ENCODE results near the gene GTPBP6. TPM values are rescaled to one million over a fixed set of nuclear protein-coding genes. Genes with fewer than 3 reads are reported as not detected.
"Not testable (repeated sequence)": the region's sequence is repeated elsewhere in the genome, so short reads cannot be mapped to it uniquely, and the experiment has no call there.

GTPBP6 gene
- total RNA-seq, 5 donors from 2014 or later (not counting 1 experiment from before 2014, with no cell fraction given) = 58.8 to 112 (median 111) TPM

- Histone ChIP-seq H3K36me3 (ENCODE audit: control insufficient read depth in 2 of 2, extremely low read depth in 1 of 2, insufficient read depth in 1 of 2, low read length in 1 of 2) (peaks cover 9 to 12% of the 10 kb centered on the region in 2 donors), H3K27ac (ENCODE audit: low read length) (no peak overlapping the region), H3K4me3 (ENCODE audit: control insufficient read depth in 1 of 2, extremely low read depth in 1 of 2, low read length in 1 of 2) (no peak overlapping the region), H3K4me1 (ENCODE audit: control insufficient read depth in 1 of 2, extremely low read depth in 1 of 2, insufficient read depth in 2 of 2, low read length in 2 of 2) (peaks cover 0 to 17% of the 10 kb centered on the region in 2 experiments), H3K27me3 (replicated peaks in 1 of 2; ENCODE audit: control insufficient read depth in 2 of 2, extremely low read depth in 1 of 2, insufficient read depth in 2 of 2, low read length in 1 of 2) (peaks cover 0 to 32% of the 10 kb centered on the region in 2 experiments), H3K9me3 (no peaks in the 10 kb centered on the region)
- H3K27me3 Mint-ChIP-seq = peaks cover 0 to 2% of the 10 kb centered on the region in 2 donors
- H3K4me1 Mint-ChIP-seq = peaks cover 0 to 3% (median 0%) of the 10 kb centered on the region in 3 donors
- no peak for DNase-seq
- H3K27ac Mint-ChIP-seq = no peak overlapping the region
- CTCF ChIA-PET = no interaction called here
- no peak overlapping the region for H3K4me3 Mint-ChIP-seq
- POLR2A ChIA-PET = no interaction called here
- peaks cover 24% of the 10 kb centered on the region for H3K36me3 Mint-ChIP-seq
- H3K9me3 Mint-ChIP-seq = no peaks in the 10 kb centered on the region
- WGBS (ENCODE audit: insufficient coverage) = 96% methylated on average over 32 of the region's 33 CpGs
- ATAC-seq (replicated peaks in 1 of 4) = no peak
Observed at GRCh38 chrX:332916-333610, 14.5 kb upstream of the GTPBP6 start.

GRCh38 chrX:332496-332860 lies 13.9 kb upstream of the GTPBP6 start:
- H3K4me3 Mint-ChIP-seq = no peak overlapping the region
- DNase-seq = no peak
- peaks cover 0 to 2% of the 10 kb centered on the region in 2 donors for H3K27me3 Mint-ChIP-seq

DNA sequence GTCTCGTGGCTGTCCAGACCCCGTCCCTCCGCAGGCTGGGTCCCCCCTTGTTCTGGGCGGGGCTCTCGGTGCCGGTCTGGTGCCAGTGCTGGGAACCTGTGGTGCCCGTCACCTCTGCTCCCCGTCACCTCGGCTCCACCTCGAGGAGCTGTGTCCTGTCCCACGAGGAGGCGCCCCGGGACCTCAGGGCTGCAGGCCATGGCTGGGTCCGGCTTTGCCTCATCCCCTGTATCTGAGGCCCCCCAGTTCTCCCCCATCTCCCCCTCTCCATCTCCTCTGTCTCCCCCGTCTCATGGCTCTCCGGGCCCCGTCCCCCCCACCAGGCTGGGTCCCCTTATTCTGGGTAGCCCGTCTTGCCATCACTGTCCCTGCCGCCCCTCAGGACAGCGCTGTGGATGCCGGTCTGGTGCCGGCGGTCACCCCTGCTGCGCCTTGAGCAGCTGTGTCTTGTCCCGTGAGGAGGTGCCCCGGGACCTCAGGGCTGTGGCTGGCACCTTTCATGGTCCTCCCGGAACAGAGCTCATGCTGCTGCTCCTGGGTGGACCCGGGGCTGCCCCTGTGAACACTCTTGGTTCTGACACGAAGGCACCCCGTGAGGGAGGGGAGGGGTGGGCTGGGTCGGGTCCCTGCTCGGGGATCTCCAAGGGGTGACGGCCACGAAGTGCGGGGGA lies 13.4 kb upstream of the GTPBP6 start:
- Histone ChIP-seq H3K36me3 (ENCODE audit: control insufficient read depth in 2 of 2, extremely low read depth in 1 of 2, insufficient read depth in 1 of 2, low read length in 1 of 2) (peaks cover 4 to 6% of the 10 kb centered on the region in 2 donors), H3K27ac (ENCODE audit: low read length) (no peak overlapping the region), H3K4me3 (ENCODE audit: control insufficient read depth in 1 of 2, extremely low read depth in 1 of 2, low read length in 1 of 2) (peak overlapping the region; percentile 7 to 32), H3K4me1 (ENCODE audit: control insufficient read depth in 1 of 2, extremely low read depth in 1 of 2, insufficient read depth in 2 of 2, low read length in 2 of 2) (peaks cover 0 to 17% of the 10 kb centered on the region in 2 experiments), H3K9me3 (no peaks in the 10 kb centered on the region), H3K27me3 (replicated peaks in 1 of 2; ENCODE audit: control insufficient read depth in 2 of 2, extremely low read depth in 1 of 2, insufficient read depth in 2 of 2, low read length in 1 of 2) (peaks cover 0 to 32% of the 10 kb centered on the region in 2 experiments)
- no peak for DNase-seq
- ChIA-PET CTCF (no interaction called here), POLR2A (no interaction called here)
- Mint-ChIP-seq H3K9me3 (no peaks in the 10 kb centered on the region), H3K27me3 (peaks cover 0 to 2% of the 10 kb centered on the region in 2 donors), H3K4me3 (peak overlapping the region in 1 of 3 donors; percentile 66), H3K4me1 (peaks cover 0 to 3% (median 0%) of the 10 kb centered on the region in 3 donors), H3K36me3 (peaks cover 15% of the 10 kb centered on the region), H3K27ac (no peak overlapping the region)
- WGBS (ENCODE audit: insufficient coverage) = 63% methylated on average over 30 of the region's 35 CpGs
- ATAC-seq (replicated peaks in 1 of 4) = no peak

More at GRCh38 chrX:332496-332860, 13.9 kb upstream of the GTPBP6 start:
- ATAC-seq (replicated peaks in 1 of 4) = no peak
- peaks cover 0 to 32% of the 10 kb centered on the region in 2 experiments for H3K27me3 ChIP-seq (replicated peaks in 1 of 2; ENCODE audit: control insufficient read depth in 2 of 2, extremely low read depth in 1 of 2, insufficient read depth in 2 of 2, low read length in 1 of 2)
- Mint-ChIP-seq H3K4me1 (peaks cover 0 to 3% (median 0%) of the 10 kb centered on the region in 3 donors), H3K36me3 (peaks cover 19% of the 10 kb centered on the region), H3K9me3 (no peaks in the 10 kb centered on the region), H3K27ac (no peak overlapping the region)
- no peak overlapping the region for H3K4me3 ChIP-seq (ENCODE audit: control insufficient read depth in 1 of 2, extremely low read depth in 1 of 2, low read length in 1 of 2)
- no peaks in the 10 kb centered on the region for H3K9me3 ChIP-seq
- peaks cover 8 to 10% of the 10 kb centered on the region in 2 donors for H3K36me3 ChIP-seq (ENCODE audit: control insufficient read depth in 2 of 2, extremely low read depth in 1 of 2, insufficient read depth in 1 of 2, low read length in 1 of 2)
- 94% methylated on average over 17 of the region's 23 CpGs for WGBS (ENCODE audit: insufficient coverage)
- CTCF ChIA-PET = no interaction called here
- peaks cover 0 to 17% of the 10 kb centered on the region in 2 experiments for H3K4me1 ChIP-seq (ENCODE audit: control insufficient read depth in 1 of 2, extremely low read depth in 1 of 2, insufficient read depth in 2 of 2, low read length in 2 of 2)
- H3K27ac ChIP-seq (ENCODE audit: low read length) = no peak overlapping the region
- POLR2A ChIA-PET = no interaction called here

GRCh38 chrX:331151-331824 lies 12.7 kb upstream of the GTPBP6 start:
- H3K27ac Mint-ChIP-seq = no peak overlapping the region
- Histone ChIP-seq H3K27me3 (replicated peaks in 1 of 2; ENCODE audit: control insufficient read depth in 2 of 2, extremely low read depth in 1 of 2, insufficient read depth in 2 of 2, low read length in 1 of 2) (peaks cover 0 to 32% of the 10 kb centered on the region in 2 experiments), H3K9me3 (no peaks in the 10 kb centered on the region), H3K4me3 (ENCODE audit: control insufficient read depth in 1 of 2, extremely low read depth in 1 of 2, low read length in 1 of 2) (peak overlapping the region; percentile 7 to 32), H3K36me3 (ENCODE audit: control insufficient read depth in 2 of 2, extremely low read depth in 1 of 2, insufficient read depth in 1 of 2, low read length in 1 of 2) (peaks cover under 1 to 4% of the 10 kb centered on the region in 2 donors), H3K4me1 (ENCODE audit: control insufficient read depth in 1 of 2, extremely low read depth in 1 of 2, insufficient read depth in 2 of 2, low read length in 2 of 2) (peaks cover 0 to 17% of the 10 kb centered on the region in 2 experiments), H3K27ac (ENCODE audit: low read length) (no peak overlapping the region)
- 5% methylated on average over 51 of the region's 51 CpGs for WGBS (ENCODE audit: insufficient coverage)
- no peaks in the 10 kb centered on the region for H3K9me3 Mint-ChIP-seq
- CTCF ChIA-PET = no interaction called here
- peak in 2 of 35 experiments; percentile 15 to 33 for DNase-seq
- H3K4me1 Mint-ChIP-seq = peaks cover 0 to 3% (median 0%) of the 10 kb centered on the region in 3 donors
- POLR2A ChIA-PET = no interaction called here
- H3K36me3 Mint-ChIP-seq = peaks cover 9% of the 10 kb centered on the region
- peak; percentile 50 to 86 (median 54) for ATAC-seq (replicated peaks in 1 of 4)
- peaks cover 0 to 2% of the 10 kb centered on the region in 2 donors for H3K27me3 Mint-ChIP-seq
- H3K4me3 Mint-ChIP-seq = peak overlapping the region in 1 of 3 donors; percentile 66

DNA sequence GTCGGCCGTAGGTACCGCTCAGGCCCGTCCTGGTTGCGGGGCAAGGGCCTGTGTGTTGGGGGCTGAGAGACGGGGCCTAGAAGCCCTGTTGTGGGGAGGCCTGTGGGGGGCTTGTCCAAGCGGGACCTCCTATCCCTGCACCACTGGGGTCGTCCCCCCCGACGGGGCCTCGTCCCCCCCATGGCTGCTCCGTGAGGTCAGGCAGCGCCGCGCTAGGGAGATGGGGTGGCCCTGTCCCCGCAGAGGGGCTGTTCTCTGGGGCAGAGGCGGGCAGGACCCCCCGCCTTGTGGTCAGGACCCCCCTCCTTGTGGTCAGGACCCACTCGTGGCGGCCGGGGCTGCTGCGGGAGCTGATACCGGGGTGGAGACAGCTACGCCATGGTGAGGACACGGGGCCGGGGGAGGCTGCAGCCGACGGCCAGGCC lies 12.1 kb upstream of the GTPBP6 start:
- WGBS (ENCODE audit: insufficient coverage) = 5% methylated on average over 19 of the region's 28 CpGs
- Mint-ChIP-seq H3K4me1 (peaks cover 0 to 3% (median 0%) of the 10 kb centered on the region in 3 donors), H3K27ac (no peak overlapping the region), H3K36me3 (peaks cover 7% of the 10 kb centered on the region), H3K9me3 (no peaks in the 10 kb centered on the region), H3K27me3 (peaks cover 0 to 2% of the 10 kb centered on the region in 2 donors), H3K4me3 (peak overlapping the region in 1 of 3 donors; percentile 66)
- no peaks in the 10 kb centered on the region for H3K9me3 ChIP-seq
- ATAC-seq (replicated peaks in 1 of 4) (no peak), DNase-seq (no peak)
- H3K27ac ChIP-seq (ENCODE audit: low read length) = no peak overlapping the region
- POLR2A ChIA-PET = no interaction called here
- CTCF ChIA-PET = no interaction called here
- peaks cover 0 to 3% of the 10 kb centered on the region in 2 donors for H3K36me3 ChIP-seq (ENCODE audit: control insufficient read depth in 2 of 2, extremely low read depth in 1 of 2, insufficient read depth in 1 of 2, low read length in 1 of 2)
- peaks cover 0 to 17% of the 10 kb centered on the region in 2 experiments for H3K4me1 ChIP-seq (ENCODE audit: control insufficient read depth in 1 of 2, extremely low read depth in 1 of 2, insufficient read depth in 2 of 2, low read length in 2 of 2)
- peaks cover 0 to 32% of the 10 kb centered on the region in 2 experiments for H3K27me3 ChIP-seq (replicated peaks in 1 of 2; ENCODE audit: control insufficient read depth in 2 of 2, extremely low read depth in 1 of 2, insufficient read depth in 2 of 2, low read length in 1 of 2)
- H3K4me3 ChIP-seq (ENCODE audit: control insufficient read depth in 1 of 2, extremely low read depth in 1 of 2, low read length in 1 of 2) = peak overlapping the region in 1 of 2 donors; percentile 32

DNA sequence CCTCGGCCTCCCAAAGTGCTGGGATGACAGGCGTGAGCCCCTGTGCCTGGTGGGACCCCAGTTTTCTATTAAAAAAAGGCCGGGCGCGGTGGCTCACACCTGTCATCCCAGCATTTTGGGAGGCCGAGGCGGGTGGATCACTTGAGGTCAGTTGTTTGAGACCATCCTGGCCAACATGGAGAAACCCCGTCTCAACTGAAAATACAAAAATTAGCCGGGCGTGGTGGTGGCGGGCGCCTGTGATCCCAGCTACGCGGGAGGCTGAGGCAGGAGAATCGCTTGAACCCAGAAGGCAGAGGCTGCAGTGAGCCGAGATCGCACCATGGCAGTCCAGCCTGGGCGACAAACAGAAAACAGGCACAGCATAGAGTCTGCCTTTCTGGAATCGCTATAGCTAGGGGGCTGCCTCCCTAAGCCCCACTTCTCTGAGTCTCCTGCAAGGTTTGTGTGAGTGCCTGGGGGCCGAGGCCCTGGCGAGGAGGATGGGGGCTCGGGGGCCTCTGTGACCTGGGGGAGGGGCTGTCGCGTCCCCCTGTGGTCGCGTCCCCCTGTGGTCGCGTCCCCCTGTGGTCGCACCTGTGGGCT lies 11.6 kb upstream of the GTPBP6 start:
- peaks cover 0 to 32% of the 10 kb centered on the region in 2 experiments for H3K27me3 ChIP-seq (replicated peaks in 1 of 2; ENCODE audit: control insufficient read depth in 2 of 2, extremely low read depth in 1 of 2, insufficient read depth in 2 of 2, low read length in 1 of 2)
- H3K4me1 Mint-ChIP-seq; H3K36me3 ChIP-seq (ENCODE audit: control insufficient read depth in 2 of 2, extremely low read depth in 1 of 2, insufficient read depth in 1 of 2, low read length in 1 of 2); H3K9me3 Mint-ChIP-seq; POLR2A ChIA-PET; CTCF ChIA-PET; H3K27ac Mint-ChIP-seq; H3K4me3 ChIP-seq (ENCODE audit: control insufficient read depth in 1 of 2, extremely low read depth in 1 of 2, low read length in 1 of 2); H3K9me3 ChIP-seq; ATAC-seq (replicated peaks in 1 of 4); H3K27me3 Mint-ChIP-seq; H3K27ac ChIP-seq (ENCODE audit: low read length); DNase-seq; H3K36me3 Mint-ChIP-seq: not testable (repeated sequence)
- WGBS (ENCODE audit: insufficient coverage) = 61% methylated on average over 29 of the region's 29 CpGs
- H3K4me1 ChIP-seq (ENCODE audit: control insufficient read depth in 1 of 2, extremely low read depth in 1 of 2, insufficient read depth in 2 of 2, low read length in 2 of 2) = peaks cover 0 to 17% of the 10 kb centered on the region in 2 experiments
- peak overlapping the region in 1 of 3 donors; percentile 25 for H3K4me3 Mint-ChIP-seq

Data from T-cell (primary cell).